Stimulated activated CD8-positive, alpha-beta memory T cell treated with anti-CD3 and anti-CD28 coated beads, Interleukin-7, amount 100 ng/mL, for 24 hours (primary cell): ENCODE data around the gene KISS1R.
A peak's percentile ranks its signal among the peaks of the same experiment; 100 is the strongest.

ENCODE experiments used
- DNase-seq: peaks from one replicate; pipeline ENCODE4 v3.0.0-alpha.2; 2020; ENCODE audit warnings: low read depth

The KISS1R gene

GRCh38 chr19:899336-900042 is 17.6 kb upstream of the KISS1R start:
- no peak for DNase-seq

DNA sequence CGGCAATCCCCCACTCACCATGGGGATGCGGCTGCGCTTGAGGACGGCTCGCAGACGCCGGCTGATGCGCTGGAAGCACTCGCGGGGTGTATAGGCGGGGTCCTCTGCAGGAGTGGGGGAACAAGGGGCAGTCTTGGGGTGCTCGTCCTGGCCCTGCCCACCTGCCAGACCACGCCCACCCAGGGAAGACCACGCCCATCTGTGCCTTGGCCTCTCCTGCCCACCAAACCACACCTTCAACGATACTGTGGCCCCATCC is 17.2 kb upstream of the KISS1R start:
- no peak for DNase-seq

DNA sequence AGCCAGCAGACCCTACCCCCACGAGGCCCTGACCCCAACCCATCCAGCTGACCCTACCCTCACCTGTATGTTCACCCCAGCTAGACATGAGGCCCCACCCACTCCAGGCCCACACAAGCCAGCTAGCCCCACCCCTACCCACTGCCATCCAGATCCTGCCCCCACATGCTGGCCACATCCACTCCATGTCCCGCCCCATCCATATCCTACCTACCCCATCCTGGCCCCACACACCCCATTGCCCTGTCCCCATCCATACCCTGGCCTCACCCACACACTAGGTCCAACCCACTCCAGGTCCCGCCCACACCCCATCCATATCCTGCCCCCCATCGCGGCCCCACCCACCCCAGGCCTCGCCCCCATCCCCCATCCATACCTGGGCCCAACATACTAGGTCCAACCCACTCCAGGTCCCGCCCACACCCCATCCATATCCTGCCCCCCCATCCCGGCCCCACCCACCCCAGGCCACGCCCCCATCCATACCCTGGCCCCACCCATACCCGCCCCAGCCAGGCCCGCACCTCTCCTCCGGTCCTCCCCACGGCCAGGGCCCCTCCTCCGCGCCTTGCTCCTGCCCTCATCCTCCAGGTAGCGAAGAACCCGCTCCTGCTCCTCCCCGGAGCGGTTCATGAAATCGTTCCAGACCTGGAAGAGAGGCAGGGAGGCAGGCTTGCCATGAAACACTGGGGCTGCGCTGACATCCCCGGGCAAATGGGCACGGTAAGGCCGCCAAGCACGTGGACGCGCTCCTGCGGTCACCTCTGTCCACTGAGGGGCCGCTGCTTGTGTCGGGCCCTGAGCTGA is 16.6 kb upstream of the KISS1R start:
- no peak for DNase-seq

DNA sequence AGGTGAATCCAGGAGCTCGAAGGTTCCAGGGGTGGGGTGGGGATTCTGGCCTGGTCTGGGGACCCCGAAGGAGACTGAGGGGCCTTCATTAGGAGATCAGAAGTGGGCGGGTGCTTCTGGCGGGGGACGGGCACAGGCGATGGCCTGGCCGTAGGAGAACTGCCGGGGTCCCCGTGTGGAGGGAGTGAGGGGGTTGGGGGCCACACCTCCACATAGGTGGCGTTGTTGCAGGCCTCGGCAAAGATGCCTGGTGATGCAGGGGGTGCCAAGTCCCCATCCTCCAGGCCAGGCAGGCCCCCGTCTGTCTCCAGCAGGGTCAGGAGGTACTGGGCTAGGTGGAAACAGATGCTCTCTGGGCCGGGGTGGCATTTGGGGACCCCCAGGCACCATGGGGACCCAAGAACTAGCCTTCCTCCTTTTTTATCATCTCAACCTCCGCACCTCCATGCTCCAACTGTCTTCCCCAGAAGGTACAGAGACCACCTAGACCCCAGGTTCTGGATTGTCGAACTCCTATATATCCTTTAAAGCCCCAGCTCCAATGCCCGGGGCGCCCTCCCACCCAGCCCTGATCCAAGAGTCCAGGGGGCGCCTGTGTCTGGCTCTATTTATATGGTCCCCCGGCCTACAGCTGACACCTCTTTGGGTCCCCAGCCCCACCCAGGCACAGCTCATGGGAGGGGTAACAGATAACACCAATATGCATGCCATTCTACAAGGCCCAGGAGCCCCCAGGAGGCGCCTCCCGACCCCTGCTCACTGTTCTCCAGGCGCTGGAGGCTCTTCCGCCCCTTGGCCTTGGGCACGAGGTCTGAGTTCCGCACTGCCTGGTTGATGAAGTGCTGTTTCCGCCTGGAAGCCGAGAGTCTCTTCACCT is 15.7 kb upstream of the KISS1R start:
- DNase-seq, result no peak

GRCh38 chr19:902093-902370 is 15.1 kb upstream of the KISS1R start:
- DNase-seq, result no peak

GRCh38 chr19:902446-903226 is 14.5 kb upstream of the KISS1R start:
- no peak for DNase-seq

GRCh38 chr19:903266-903797 is 13.8 kb upstream of the KISS1R start:
- DNase-seq, result no peak

- DNase-seq, result no peak
These were observed 12.6 kb upstream of the KISS1R start for GRCh38 chr19:904545-904944.

GRCh38 chr19:906480-906879 is 10.7 kb upstream of the KISS1R start:
- DNase-seq, result no peak

DNA sequence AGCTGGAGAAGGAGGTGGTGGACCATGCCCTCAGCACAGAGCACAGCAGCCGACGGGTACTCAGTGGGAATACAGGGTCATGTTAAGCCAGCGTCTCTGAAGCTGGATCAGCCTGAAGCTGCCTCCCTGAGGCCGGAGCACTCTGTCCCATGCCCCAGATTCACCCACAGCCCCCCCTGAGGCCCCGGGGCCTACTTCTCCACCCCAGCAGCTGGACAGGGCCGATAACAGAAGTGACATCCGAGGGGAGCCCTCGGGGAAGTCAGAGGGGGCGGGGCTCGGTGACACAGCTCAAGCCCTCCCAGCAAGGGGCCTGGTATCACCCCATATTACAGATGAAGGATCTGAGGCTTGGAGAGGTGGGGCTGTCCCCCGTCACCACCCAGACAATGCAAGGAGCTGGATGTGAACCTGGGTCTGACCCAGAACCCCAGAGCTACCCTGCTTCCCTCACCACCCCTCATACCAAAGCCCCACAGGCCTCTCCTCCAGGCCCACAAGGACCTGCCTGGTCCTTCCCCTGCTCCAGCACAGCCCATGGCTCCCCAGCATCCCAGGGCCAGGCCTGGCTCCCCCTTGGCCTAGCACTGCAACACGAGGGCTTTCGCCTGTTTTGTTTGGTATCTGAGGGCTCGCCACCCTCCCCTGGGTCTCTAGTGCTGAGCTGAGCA is 9.8 kb upstream of the KISS1R start:
- DNase-seq, result no peak

GRCh38 chr19:911197-912033 is 5.7 kb upstream of the KISS1R start:
- no peak for DNase-seq

DNA sequence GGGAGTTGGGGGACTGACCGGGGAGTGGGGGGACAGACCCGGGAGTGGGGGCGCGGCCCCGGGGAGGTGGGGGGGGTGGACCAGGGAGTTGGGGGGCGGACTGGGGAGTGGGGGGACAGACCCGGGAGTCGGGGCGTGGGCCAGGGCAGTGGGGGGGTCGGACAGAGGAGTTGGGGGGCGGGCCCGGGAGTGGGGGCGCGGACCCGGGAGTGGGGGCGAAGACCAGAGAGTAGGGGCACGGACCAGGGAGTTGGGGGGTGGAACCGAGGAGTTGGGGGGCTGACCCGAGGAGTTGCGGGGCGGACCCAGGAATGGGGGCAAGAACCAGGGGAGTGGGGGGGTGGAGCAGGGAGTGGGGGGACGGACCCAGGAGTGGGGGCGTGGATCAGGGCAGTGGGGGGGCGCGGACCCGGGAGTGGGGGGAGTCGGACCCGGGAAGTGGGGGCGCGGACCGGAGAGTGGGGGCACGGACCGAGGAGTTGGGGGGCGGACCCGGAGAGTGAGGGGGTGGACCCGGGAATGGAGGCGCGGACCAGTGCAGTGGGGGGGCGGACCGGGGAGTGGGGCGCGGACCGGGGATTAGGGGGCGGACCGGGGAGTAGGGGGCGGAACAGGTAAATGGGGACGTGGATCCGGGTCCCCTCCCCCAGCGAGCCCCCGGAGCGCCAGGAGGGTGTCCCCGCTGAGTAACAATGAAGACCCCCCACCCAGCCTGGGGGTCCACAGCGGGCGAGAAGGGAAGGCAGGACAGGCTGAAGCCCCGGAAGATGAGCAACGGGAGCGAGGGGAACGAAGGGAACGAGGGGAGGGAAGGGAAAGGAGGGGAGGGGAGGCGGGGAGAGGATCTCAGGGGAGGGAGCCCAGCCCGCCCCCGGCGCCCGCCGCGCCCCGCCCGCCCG is 4.7 kb upstream of the KISS1R start:
- no peak for DNase-seq

DNA sequence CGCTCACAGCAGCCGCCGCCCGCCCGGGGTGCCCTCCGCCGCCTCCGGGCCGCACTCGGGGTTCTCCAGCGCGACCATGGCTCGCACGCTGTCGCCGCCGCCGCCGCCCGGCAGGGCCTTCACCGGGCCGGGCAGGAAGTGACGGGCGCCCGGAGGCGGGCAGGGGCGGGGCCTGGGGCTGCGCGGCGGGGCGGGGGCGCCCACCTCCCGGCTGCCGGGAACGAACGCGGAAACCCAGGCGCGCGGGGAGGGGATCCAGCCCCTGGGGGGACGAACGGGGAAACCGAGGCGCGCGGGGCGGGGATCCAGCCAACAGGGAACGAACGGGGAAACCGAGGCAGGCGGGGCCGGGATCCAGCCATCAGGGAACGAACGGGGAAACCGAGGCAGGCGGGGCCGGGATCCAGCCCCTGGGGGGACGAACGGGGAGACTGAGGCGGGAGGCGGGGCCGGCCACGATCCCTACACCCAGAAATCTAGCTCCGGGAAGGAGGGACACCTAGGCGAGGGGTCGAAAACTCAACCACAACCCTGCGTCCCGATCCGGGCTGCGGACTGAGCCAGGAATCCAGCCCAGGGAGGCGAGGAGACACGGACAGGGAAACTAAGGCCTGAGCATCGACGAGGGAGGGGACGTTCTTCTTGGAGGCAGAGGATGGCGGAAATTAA is 3.9 kb upstream of the KISS1R start, which contains the start of gene R3HDM4:
Gene R3HDM4, minus strand, starts transcription at position 140 of the 669 bp plus-strand sequence. Its CDS starts 62 bp downstream, at position 78.
- peak; percentile 71 for DNase-seq

- DNase-seq, result no peak
These were observed 349 bp upstream of the KISS1R start for GRCh38 chr19:916645-917322.

DNA sequence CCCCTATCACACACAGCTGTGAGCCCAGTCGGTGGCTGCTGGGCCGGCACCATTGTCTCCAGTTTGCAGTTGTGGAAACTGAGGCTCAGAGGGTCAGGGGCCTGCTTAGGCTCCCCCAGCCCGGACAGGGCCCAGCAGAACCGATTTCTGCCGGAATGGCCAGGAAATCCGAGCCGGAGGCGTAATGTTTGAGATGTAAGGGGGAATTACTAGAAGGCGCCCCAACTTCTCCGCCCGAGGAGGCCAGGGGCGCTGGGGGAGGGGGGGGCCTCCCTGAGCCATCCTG is 962 bp downstream of the KISS1R start:
- DNase-seq, result no peak

DNA sequence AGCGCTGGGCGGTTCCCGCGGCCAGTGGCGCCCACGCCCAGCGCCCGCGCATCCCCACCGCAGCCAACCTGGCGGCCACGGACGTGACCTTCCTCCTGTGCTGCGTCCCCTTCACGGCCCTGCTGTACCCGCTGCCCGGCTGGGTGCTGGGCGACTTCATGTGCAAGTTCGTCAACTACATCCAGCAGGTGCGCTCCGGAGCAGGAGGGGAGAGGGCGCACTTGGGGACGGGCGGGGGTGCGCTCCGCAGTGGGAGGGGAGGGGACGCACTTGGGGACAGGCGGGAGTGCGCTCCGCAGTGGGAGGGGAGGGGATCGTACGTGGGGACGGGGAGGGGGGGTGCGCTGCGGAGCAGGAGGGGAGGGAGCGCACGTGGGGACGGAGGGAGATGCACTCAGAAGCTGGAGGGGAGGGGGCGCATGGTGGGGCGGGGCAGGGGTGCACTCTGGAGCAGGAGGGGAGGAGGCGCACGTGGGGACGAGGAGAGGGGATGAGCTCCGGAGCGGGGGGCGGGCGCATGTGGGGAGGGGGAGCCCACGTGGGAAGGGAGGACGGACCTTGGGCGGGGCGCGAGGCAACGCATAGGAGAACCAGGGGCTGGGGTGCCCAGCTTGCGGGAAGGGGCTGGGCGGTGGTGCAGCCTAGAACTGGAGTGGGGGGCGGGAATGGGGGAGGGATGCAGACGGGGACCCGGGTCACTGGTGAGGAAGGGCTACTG is 1.5 kb downstream of the KISS1R start:
- DNase-seq, result no peak

- DNase-seq, result no peak
These were observed 2.3 kb downstream of the KISS1R start for GRCh38 chr19:919199-920050.
